Right lobe of liver (tissue), 6 donors: Measurements from ENCODE around the gene SBK2. TPM values are rescaled to one million over a fixed set of nuclear protein-coding genes. Genes with fewer than 3 reads are reported as not detected.

Experiments
- ATAC-seq, 4 donors: fragments of 200-7000 bp; cut with Tn5 transposase; one replicate each; pipeline ENCODE4 v1.9.1; 2020; ENCODE audit warnings: mild to moderate bottlenecking in 4 of 4, moderate library complexity in 4 of 4
- DNase-seq, 3 donors: peaks; one replicate each; pipeline ENCODE4 v3.0.0-alpha.2; 2020
- H3K27ac ChIP-seq, 3 donors: fragments of 200-600 bp; one replicate each; pipeline ENCODE4 v1.8.0; 2022
- H3K27me3 ChIP-seq, 2 donors: fragments of 200-600 bp; one replicate each; pipeline ENCODE4 v1.8.0; 2022
- H3K36me3 ChIP-seq, 4 donors: fragments of 200-600 bp; sonication (generic) in 1 of 4; one replicate each; pipeline versions ENCODE4 v1.5.1 to v1.8.0; 2017 to 2022; ENCODE audit warnings: control low read depth in 1 of 4
- H3K4me1 ChIP-seq, 4 donors: fragments of 200-600 bp; sonication (generic) in 1 of 4; one replicate each; pipeline versions ENCODE4 v1.5.1 to v1.8.0; 2017 to 2022; ENCODE audit warnings: control low read depth in 1 of 4
- H3K4me3 ChIP-seq, 3 donors: fragments of 200-600 bp; one replicate each; pipeline ENCODE4 v1.8.0; 2022
- H3K9me3 ChIP-seq, 4 donors: fragments of 200-600 bp; sonication (generic) in 1 of 4; one replicate each; pipeline versions ENCODE4 v1.5.1 to v1.8.0; 2017 to 2022; ENCODE audit warnings: control low read depth in 1 of 4
- POLR2A ChIP-seq: fragments of 450-650 bp; IDR thresholded peaks from one replicate; pipeline ENCODE4 v1.6.1; 2017; ENCODE audit warnings: antibody characterized with exemption, mild to moderate bottlenecking
- WGBS: methylation state at CpG from one replicate; pipeline ENCODE4 v1.1.6; 2018; ENCODE audit warnings: low coverage, low lambda C conversion rate; ENCODE audit not compliant: insufficient coverage; ENCODE audit errors: missing lambda C conversion rate; 5-methylcytosine and 5-hydroxymethylcytosine counted together
- intact Hi-C, 2 donors: fragments of 100-400 bp; cut with DNase I; formaldehyde crosslinking; loops; one replicate each; pipeline versions ENCODE4 v1.11.2 to v1.14.1; 2022
- total RNA-seq, 6 experiments: library from RNA; depleted of rRNA in 2 of 6; stranded (reverse); fragments of >200 nt in 2 of 6; fragmentation: NEBNext Ultra II Directional in 3 of 6; extraction: Animal tissue kit (Norgen Biotek cat#: 25700) in 3 of 6; gene quantifications; one replicate each; pipeline versions ENCODE4 v1.1.0 to v1.2.4, GENCODE V29; 2016 to 2023
- TF ChIP-seq, protein P1 (sequence below), 4 donors: fragments of 200-600 bp in 3 of 4; fragments of 450-650 bp in 1 of 4; IDR thresholded peaks; one replicate each; pipeline versions ENCODE4 v1.5.1 to v1.8.0; 2016 to 2022; ENCODE audit warnings: antibody characterized with exemption in 4 of 4, mild to moderate bottlenecking in 2 of 4
- donor health status: DM: no; HTN: yes; CAD: no.
- donor health status: DM: no; HTN: no; CAD: no.
- donor health status: DM: no; HTN: no; CAD: no.
- donor health status: DM: no; HTN: yes; CAD: no.
- donor health status: DM: no; HTN: yes; CAD: no.

SBK2 gene
- total RNA-seq, 6 experiments from 2014 or later, result not detected

DNA sequence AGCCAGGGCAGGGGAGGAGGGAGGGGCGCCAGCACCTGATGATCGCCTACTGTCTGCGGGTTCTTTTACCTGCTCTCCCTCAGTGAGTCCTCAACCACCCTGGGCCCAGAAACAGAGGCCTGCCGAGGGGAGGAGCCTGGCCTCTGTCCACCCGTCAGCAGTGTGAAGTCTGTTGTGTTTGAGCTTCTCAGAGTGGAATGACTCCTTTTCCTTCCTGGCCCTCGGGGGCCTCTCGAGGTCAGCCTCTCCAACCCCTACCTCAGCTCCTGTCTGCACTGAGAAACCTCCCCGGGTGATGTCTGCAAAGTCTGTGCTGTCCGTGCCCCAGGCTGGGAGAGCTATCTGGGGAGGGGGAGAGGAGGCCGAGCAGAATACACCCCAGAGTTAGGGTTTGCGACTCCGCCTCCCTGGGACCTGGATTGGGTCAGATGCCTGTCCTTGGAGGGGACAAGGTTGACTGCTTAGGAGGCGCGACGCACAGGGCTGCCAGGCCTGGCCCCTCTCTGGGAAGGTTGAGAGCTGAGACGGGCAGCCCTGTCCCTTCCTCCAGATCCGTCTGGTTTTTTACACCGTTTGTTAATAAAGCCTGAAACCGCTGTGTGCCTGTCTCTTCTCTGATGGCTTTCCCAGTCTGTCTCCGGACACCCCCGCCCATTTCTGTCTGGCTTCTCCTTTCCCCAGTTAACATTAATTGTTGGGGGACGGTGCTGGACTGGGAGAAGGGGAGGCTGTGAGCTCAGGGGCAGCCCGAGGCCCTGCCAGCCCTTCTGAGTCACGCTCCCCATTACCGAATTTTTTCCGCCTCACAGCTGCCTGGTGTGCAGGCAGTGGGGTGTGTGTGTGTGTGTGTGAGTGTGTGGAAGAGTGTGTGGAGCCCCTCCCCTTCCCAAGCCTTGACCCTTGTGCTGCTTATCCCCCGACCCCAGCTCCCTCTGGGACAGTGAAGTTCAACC, 49.7 kb downstream of the SBK2 start:
- Histone ChIP-seq H3K36me3 (peaks cover 0 to 4% (median 1%) of the 10 kb centered on the region in 4 donors), H3K27ac (peak overlapping the region in 2 of 3 donors; percentile 33 to 38), H3K4me3 (no peak overlapping the region), H3K9me3 (no peaks in the 10 kb centered on the region), H3K4me1 (peaks cover 0 to 6% (median 0%) of the 10 kb centered on the region in 4 donors), H3K27me3 (no peaks in the 10 kb centered on the region)
- no peak for DNase-seq
- TF ChIP-seq, protein P1, sequence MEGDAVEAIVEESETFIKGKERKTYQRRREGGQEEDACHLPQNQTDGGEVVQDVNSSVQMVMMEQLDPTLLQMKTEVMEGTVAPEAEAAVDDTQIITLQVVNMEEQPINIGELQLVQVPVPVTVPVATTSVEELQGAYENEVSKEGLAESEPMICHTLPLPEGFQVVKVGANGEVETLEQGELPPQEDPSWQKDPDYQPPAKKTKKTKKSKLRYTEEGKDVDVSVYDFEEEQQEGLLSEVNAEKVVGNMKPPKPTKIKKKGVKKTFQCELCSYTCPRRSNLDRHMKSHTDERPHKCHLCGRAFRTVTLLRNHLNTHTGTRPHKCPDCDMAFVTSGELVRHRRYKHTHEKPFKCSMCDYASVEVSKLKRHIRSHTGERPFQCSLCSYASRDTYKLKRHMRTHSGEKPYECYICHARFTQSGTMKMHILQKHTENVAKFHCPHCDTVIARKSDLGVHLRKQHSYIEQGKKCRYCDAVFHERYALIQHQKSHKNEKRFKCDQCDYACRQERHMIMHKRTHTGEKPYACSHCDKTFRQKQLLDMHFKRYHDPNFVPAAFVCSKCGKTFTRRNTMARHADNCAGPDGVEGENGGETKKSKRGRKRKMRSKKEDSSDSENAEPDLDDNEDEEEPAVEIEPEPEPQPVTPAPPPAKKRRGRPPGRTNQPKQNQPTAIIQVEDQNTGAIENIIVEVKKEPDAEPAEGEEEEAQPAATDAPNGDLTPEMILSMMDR (IDR thresholded peaks at IDR 0.05), result no peak
- intact Hi-C loops, result no loop called here
- peak; percentile 2 to 42 (median 18) for ATAC-seq
- 57% methylated on average over 12 of the region's 27 CpGs for WGBS

DNA sequence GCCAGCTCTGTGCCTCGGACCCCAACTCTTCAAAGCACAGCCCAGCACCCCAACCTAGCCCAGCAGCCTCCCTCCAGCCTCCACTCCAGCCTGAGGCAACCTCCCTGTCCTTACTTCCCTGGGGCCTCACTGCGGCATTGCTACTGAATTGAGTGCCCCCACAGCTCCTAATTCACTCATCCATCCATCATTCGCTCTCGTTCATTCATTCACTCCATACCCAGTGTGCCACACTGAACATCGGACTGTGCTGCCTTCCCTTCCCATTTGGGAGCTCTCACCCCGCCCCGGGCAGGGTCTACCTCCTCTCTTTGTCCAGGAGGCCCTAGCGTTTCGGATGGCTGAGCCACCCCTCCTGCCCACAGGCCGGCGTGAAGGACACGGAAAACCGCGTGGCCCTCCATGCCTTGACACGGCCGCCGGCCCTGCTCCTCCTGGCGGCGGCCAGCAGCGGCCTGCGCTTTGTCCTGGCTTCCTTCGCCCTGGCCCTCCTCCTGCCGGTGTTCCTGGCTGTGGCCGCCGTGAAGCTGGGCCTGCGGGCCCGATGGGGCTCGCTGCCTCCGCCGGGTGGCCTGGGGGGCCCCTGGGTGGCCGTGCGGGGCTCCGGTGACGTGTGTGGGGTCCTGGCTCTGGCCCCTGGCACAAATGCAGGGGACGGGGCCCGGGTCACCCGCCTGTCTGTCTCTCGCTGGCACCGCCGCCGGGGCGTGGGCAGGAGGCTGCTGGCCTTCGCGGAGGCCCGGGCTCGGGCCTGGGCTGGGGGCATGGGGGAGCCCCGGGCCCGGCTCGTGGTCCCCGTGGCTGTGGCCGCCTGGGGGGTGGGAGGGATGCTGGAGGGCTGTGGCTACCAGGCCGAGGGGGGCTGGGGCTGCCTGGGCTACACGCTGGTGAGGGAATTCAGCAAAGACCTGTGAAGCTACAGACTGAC, 50.6 kb downstream of the SBK2 start:
- ATAC-seq (no peak), DNase-seq (no peak)
- H3K4me3 ChIP-seq, result no peak overlapping the region
- peaks cover 0 to 6% (median 0%) of the 10 kb centered on the region in 4 donors for H3K4me1 ChIP-seq
- H3K36me3 ChIP-seq, result peaks cover 0 to 6% (median 1%) of the 10 kb centered on the region in 4 donors
- TF ChIP-seq POLR2A, result no peak
- TF ChIP-seq, protein P1 (IDR thresholded peaks at IDR 0.05), result no peak
- WGBS, result 87% methylated on average over 18 of the region's 53 CpGs
- H3K27ac ChIP-seq, result peak overlapping the region in 1 of 3 donors; percentile 38
- no peaks in the 10 kb centered on the region for H3K27me3 ChIP-seq
- intact Hi-C loops, result no loop called here
- no peaks in the 10 kb centered on the region for H3K9me3 ChIP-seq

DNA sequence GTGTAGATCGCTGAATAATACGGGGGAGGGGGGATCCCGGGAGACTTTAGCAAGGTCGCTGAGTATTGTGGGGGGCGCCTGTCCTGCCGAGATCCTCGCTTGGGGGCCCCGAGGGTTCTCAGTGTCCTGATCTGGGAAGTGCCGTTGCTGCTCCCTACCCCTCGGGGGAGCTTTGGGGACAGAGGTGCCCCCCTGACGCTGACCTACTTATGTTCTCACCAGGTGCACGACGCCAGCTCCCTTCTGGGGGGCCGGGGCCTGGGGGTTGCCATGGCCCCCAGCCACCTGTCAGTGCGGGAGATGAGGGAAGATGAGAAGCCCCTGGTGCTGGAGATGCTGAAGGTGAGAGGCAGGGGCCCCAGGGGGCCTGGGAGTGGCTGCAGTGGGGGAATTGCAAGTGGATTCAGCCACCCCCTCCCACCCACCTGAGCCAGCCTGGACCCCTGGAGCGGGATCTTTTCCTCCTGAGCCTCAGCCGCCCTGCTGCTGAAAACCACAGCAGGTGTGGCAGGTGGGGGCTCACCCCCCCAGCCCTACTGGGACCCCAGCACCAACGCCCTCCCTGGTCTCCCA, 51.4 kb downstream of the SBK2 start:
- Histone ChIP-seq H3K36me3 (peaks cover 0 to 6% (median 1%) of the 10 kb centered on the region in 4 donors), H3K4me1 (peaks cover 0 to 6% (median 0%) of the 10 kb centered on the region in 4 donors), H3K27me3 (no peaks in the 10 kb centered on the region), H3K9me3 (no peaks in the 10 kb centered on the region), H3K27ac (no peak overlapping the region), H3K4me3 (peak overlapping the region in 1 of 3 donors; percentile 51)
- 8% methylated on average over 5 of the region's 18 CpGs for WGBS
- DNase-seq (no peak), ATAC-seq (no peak)
- TF ChIP-seq, protein P1 (IDR thresholded peaks at IDR 0.05), result no peak
- no peak for TF ChIP-seq POLR2A
- intact Hi-C loops, result no loop called here
